ENCODE results near the gene CYP4F11.
"Not testable (repeated sequence)": the region's sequence is repeated elsewhere in the genome, so short reads cannot be mapped to it uniquely, and the experiment has no call there.

- not testable (repeated sequence) for TF ChIP-seq POLR2A, CTCF (IDR thresholded peaks at IDR 0.05)
These were observed 34.8 kb downstream of the CYP4F11 start for GRCh38 chr19:15899561-15899960.
